Ectodermal cell (in vitro differentiated cells): ENCODE results near the gene SNTB2.

Source experiments
- H3K27ac ChIP-seq: 2 replicates; pipeline ENCODE4 v1.7.0; 2013; ENCODE audit warnings: mild to moderate bottlenecking, low read depth, low read length; ENCODE audit not compliant: insufficient read depth, poor library complexity, severe bottlenecking
- H3K27me3 ChIP-seq: 2 replicates; pipeline ENCODE4 v1.7.0; 2013; ENCODE audit warnings: mild to moderate bottlenecking, low read length; ENCODE audit not compliant: insufficient read depth, control insufficient read depth, poor library complexity, severe bottlenecking
- H3K36me3 ChIP-seq: one replicate; pipeline ENCODE4 v1.7.0; 2013; ENCODE audit warnings: low read length; ENCODE audit not compliant: control insufficient read depth, insufficient read depth
- H3K4me1 ChIP-seq: one replicate; pipeline ENCODE4 v1.7.0; 2013; ENCODE audit warnings: low read length; ENCODE audit not compliant: control insufficient read depth, insufficient read depth
- H3K4me3 ChIP-seq: 2 replicates; pipeline ENCODE4 v1.7.0; 2013; ENCODE audit warnings: low read depth, low read length, control low read depth; ENCODE audit not compliant: insufficient read depth
- H3K9me3 ChIP-seq: 2 replicates; pipeline ENCODE4 v1.7.0; 2013; ENCODE audit warnings: mild to moderate bottlenecking, low read length, moderate library complexity; ENCODE audit not compliant: control insufficient read depth
- WGBS, 2 experiments: methylation state at CpG; one replicate each; pipeline ENCODE4 v1.1.7; 2013; ENCODE audit warnings: missing lambda C conversion rate in 2 of 2; 5-methylcytosine and 5-hydroxymethylcytosine counted together

SNTB2 gene

GRCh38 chr16:69351309-69352027 lies 164.5 kb downstream of the SNTB2 start, which contains the start of gene TMED6:
Gene TMED6, minus strand, starts transcription at chr16:69351786. Its CDS starts 33 bp downstream, at chr16:69351753.
- H3K27ac ChIP-seq = no peak within 1 kb of the TSS
- no peaks in the 10 kb centered on the region for H3K4me1 ChIP-seq
- H3K4me3 ChIP-seq = no peak within 1 kb of the TSS
- no peaks in the 10 kb centered on the region for H3K9me3 ChIP-seq
- 92% methylated on average over 12 of the region's 12 CpGs for WGBS, 2 experiments
- H3K27me3 ChIP-seq = no peaks in the 10 kb centered on the region
- peaks cover 11% of the 10 kb centered on the region for H3K36me3 ChIP-seq
